Amniotic stem cell (primary cell): Measurements from ENCODE around the gene CREBL2.
"Not testable (repeated sequence)": the region's sequence is repeated elsewhere in the genome, so short reads cannot be mapped to it uniquely, and the experiment has no call there.

Experiments used
- DNase-seq: peaks from one replicate; lab custom pipeline; 2025; lab: John Stamatoyannopoulos, UW

Gene CREBL2

GRCh38 chr12:12611512-12612306 is at the start of gene CREBL2:
CREBL2 (plus strand) TSS chr12:12611876; CDS start chr12:12612173, 297 bp downstream.
- peak; percentile 77 for DNase-seq

GRCh38 chr12:12562016-12562483 is 49.6 kb upstream of the CREBL2 start:
- DNase-seq = peak; percentile 28

GRCh38 chr12:12562585-12563261 is 49.0 kb upstream of the CREBL2 start, which contains the start of gene DUSP16:
DUSP16 (minus strand) TSS chr12:12562863; CDS start chr12:12521098, 41,765 bp downstream.
- peak; percentile 95 for DNase-seq

GRCh38 chr12:12563290-12563928 is 48.3 kb upstream of the CREBL2 start:
- DNase-seq = no peak

- DNase-seq = no peak
Measured at GRCh38 chr12:12564911-12565310, 46.8 kb upstream of the CREBL2 start.

GRCh38 chr12:12565971-12566370 is 45.7 kb upstream of the CREBL2 start:
- not testable (repeated sequence) for DNase-seq

GRCh38 chr12:12572659-12573058 is 39.0 kb upstream of the CREBL2 start:
- DNase-seq = no peak

GRCh38 chr12:12577786-12578185 is 33.9 kb upstream of the CREBL2 start:
- DNase-seq = no peak

- DNase-seq = not testable (repeated sequence)
Measured at GRCh38 chr12:12580716-12581115, 31.0 kb upstream of the CREBL2 start.

GRCh38 chr12:12582193-12582881 is 29.3 kb upstream of the CREBL2 start:
- no peak for DNase-seq

- DNase-seq = no peak
Measured at GRCh38 chr12:12582895-12583303, 28.8 kb upstream of the CREBL2 start.

- DNase-seq = no peak
Measured at GRCh38 chr12:12583510-12584178, 28.0 kb upstream of the CREBL2 start.

- no peak for DNase-seq
Measured at GRCh38 chr12:12585115-12585863, 26.4 kb upstream of the CREBL2 start.

- no peak for DNase-seq
Measured at GRCh38 chr12:12586879-12587675, 24.6 kb upstream of the CREBL2 start.

GRCh38 chr12:12587878-12588277 is 23.8 kb upstream of the CREBL2 start:
- no peak for DNase-seq

- DNase-seq = not testable (repeated sequence)
Measured at GRCh38 chr12:12588436-12588835, 23.2 kb upstream of the CREBL2 start.

- DNase-seq = no peak
Measured at GRCh38 chr12:12590961-12591360, 20.7 kb upstream of the CREBL2 start.

GRCh38 chr12:12592930-12593329 is 18.7 kb upstream of the CREBL2 start:
- DNase-seq = peak; percentile 0

GRCh38 chr12:12595929-12596328 is 15.7 kb upstream of the CREBL2 start:
- not testable (repeated sequence) for DNase-seq

- DNase-seq = not testable (repeated sequence)
Measured at GRCh38 chr12:12596598-12596997, 15.1 kb upstream of the CREBL2 start.
